D341Med (cell line): ENCODE data around the gene C16orf96.

Source experiments
- DNase-seq: peaks from one replicate; pipeline ENCODE4 v3.0.0; 2012; ENCODE audit warnings: low spot score

Gene C16orf96

DNA sequence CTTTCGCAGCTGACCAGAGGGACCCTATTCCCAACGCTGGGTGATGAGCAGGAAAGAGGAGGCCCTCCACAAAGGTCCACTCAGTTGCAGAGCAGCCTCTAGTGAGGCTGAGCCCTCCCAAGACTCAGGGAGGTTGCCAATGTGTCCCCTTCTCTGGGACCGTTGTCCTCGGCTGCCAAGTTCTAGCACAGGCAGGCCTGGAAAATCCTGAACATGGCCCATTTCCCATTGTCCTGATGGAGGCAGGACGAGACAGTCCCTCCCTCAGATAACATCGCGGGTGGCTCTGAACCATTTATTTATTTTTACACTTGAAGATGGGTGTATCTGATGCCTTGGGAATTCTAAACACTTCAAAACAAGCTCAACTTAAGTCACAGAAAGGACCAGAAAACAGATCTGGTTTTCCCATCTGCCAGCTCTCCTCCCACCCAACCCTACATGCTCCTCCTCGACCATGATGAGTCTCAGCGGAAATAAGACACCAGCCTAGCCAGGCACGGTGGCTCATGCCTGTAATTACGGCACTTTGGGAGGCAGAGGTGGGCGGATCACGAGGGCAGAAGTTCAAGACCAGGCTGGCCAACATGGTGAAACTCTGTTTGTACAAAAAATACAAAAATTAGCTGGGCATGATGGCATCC is 30.4 kb upstream of the C16orf96 start:
- no peak for DNase-seq

DNA sequence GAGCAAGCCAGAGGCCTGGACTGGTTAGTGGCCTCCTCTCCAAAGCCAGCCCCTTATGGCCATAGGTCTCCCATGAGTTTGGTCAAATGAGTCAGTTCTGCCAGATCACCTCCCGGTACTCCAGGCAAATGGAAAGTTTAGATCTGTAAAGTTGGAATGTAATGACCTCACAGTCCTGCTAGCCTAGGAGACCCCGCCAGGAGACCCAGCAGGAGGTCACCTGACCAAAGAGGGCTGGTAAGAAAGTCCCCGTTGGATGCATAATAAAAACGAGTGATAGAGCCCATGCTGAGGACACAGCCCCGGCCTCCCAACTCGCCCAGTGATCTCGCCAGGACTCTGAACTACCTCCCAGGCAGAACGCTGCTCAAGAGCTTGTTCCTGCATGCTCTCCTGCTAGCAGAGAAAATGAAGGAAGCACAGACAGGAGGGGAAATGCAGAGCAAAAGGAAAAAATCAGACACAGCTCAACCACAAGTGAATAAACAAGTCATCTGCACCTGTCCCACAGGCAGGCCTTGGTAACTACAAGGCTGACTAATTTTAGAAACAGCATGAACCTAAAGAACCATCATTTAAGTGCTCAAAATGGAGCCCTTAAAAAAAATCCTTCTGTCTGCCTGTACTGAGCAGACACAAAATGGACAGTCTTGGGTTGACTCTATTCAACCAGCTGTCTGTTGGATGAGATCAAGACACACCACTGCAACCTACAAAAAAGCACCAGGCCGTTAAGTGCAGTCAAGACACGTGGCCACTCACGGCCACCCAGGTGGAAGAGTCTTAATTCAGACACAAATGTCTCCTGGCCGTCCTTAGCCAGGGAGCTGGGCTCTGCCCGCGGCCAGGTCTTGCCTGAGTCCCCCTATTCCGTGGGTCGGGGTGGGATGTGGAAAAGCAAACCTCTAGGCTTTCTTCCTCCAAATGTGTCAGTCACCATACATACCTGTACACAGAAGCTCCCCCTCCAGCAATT is 26.8 kb upstream of the C16orf96 start:
- DNase-seq, result no peak

DNA sequence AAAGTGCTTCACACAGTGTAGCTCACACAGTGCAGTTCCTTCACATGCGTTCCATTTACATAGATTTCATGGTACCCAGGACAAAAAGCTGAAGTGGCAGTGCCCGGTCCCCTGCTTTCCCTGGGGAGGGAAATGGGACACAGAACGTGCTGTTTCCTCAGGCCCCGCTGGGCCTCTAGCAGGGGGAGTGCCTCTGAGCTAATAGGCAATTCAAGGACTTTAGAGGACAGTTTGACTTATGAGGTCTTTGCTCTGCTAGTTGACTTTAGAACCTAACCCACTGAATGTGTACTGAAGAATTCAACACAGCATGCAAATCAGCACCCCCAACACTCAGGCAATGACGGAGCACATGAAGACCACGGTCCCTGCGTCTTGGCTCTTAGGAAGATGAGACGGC is 24.3 kb upstream of the C16orf96 start:
- no peak for DNase-seq

DNA sequence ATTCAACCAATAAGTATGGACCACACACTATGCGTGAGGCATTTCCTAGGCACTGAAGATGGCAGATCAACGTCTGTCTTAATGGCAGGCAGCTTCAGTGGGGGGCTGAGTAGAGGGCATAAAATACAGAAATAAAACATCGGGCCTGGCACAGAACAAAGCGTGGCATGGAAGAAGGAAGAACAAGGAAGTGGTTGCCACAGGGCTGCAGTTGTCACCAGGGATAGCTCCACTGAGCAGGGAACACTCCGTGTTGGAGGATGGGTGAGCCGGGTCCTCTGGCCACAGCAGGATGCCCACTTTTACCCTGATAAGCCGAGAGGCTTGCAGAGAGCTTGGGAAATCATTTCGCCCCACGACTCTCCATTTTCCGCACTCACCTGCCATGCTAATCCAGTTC is 23.9 kb upstream of the C16orf96 start:
- no peak for DNase-seq

DNA sequence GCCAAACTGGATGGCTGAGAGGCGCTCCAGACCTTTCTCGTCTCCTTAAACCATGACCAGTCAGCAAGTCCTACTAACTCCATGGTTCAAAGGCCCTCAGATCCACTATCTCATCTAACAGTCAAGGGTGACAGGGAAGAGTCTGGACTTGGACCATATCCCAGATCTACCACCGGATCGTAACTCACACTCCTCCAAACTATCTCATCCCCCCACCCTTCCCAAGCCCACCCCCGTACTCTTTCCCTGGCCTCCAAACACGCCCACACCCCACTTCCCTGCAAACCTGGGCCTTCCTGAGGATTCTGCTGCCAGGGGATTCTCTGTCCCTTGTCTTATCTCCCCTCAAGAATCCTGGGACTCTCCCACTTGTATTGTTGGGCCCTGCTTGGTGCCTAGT is 22.6 kb upstream of the C16orf96 start:
- DNase-seq, result no peak

DNA sequence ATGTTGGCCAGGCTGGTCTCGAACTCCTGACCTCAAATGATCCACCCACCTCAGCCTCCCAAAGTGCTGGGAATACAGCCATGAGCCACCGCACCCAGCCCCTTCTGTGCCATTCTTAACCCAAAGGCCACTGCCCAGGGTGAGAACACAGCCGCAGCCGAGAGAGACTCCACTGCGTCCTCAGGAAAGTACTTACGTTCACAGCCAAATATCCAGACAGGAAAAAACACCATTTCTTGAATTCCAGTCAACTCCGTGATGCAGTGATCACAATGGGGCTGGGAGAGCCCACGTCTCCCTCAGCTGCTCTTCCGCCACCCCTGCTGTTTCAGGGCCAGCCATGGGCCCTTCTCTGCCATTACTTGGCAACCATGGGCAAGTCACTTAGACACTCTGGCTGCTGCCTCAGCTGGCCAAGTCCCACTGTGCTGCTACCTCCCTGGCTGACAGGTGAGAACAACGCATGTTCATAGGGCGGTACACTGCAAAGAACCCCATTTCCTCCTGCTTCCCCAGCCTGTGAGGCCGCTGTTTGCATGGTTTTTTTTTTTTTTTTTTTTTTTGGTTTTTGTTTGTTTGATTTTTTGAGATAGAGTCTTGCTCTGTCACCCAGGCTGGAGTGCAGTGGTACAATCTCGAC is 21.9 kb upstream of the C16orf96 start:
- no peak for DNase-seq

DNA sequence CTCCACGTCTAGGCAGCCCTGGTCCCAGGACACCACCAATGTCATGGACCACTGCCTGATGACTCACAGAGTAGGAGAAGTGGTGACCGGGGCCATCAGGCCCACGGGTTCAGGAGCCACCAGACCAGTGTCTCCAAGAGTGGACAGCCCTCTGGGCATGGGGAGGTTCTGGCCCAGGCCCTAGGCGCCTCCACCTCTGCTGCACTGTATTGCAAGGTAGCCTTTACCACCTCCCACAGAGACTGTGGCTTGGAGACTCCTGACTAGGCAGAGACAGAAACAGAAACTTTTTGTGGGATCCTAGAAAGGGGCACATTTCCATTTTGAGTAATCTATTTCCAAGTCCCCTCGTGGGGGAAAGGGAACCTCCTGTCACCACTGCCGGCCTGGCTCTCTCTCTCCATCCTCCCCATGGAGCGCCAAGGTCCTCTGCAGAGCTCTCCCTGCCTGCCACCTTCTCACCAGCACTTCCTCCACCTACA is 20.5 kb upstream of the C16orf96 start:
- no peak for DNase-seq

DNA sequence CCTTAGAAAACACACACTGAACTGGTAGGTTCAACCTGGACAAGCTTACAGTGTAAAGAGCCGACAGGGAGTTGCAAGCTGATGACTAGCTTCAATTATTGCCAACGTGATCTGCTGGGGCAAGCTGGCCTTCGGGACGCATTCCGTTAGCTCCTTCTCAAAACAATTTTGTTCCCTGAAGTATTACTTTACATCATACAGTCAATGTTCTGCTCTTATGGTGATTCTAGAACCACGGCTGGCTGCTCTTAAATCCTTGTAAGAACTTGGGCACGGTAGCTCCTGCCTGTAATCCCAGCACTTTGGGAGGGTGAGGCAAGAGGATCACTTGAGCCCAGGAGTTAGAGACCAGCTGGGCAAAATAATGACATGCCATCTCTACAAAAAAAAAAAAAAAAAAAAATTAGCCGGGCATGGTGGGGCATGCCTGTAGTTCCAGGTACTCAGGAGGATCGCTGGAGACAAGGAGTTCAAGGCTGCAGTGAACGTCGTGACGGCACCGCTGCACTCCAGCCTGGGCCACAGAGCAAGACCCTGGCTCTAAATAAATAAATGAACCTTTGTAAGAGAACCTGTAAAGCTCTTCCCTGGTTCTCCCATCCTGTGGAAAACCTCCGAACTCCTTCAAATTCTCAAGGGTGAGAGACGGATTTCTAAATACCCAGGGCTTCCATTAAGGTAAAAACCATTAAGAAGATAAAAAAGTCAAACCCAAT is 19.6 kb upstream of the C16orf96 start:
- DNase-seq, result no peak

DNA sequence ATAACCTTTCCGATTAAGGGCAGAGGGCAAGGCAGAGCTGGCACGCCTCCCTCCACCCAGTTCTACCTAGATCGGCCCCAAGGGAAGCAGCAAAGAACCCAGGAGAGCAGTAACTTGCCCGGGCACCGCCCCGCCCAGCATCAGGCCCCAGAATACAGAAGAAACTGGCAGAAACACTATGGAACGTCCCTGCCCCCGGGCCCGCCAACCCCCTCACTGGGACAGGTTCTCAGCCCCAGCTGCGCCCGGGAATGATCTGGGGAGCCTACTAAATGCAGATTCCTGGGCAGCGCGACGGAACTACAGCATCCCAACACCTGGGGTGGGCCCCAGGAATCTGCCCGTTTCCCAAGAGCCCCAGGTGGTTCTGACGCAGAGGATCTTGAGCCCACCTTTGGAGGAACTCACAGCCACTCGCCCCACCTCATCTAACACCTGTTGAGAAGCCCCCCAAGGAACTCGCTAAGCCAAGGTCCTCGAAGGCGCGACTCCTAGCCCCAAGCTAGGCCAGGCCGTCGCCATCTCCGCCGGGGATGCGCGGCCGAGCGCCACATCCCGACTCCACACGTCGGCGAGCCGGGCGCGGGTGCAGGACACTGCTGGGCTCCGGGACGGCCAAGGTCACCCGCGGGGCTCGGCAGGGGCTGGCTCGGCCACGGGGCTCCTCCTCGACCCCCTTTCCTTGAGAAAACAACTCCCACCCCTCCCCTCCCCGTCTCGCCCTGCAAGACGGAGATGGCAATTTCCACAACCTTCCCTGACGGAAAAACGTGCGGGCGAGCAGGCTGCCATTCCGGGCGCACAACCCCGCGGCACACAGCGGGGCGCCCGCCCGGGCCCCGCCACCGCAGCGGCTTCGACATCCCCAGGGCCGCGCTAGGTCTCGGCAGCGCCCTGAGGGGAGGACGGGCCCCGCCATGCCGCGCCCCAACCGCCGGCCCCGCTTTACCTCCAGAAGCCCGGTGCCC is 18.5 kb upstream of the C16orf96 start:
- peak; percentile 47 for DNase-seq

DNA sequence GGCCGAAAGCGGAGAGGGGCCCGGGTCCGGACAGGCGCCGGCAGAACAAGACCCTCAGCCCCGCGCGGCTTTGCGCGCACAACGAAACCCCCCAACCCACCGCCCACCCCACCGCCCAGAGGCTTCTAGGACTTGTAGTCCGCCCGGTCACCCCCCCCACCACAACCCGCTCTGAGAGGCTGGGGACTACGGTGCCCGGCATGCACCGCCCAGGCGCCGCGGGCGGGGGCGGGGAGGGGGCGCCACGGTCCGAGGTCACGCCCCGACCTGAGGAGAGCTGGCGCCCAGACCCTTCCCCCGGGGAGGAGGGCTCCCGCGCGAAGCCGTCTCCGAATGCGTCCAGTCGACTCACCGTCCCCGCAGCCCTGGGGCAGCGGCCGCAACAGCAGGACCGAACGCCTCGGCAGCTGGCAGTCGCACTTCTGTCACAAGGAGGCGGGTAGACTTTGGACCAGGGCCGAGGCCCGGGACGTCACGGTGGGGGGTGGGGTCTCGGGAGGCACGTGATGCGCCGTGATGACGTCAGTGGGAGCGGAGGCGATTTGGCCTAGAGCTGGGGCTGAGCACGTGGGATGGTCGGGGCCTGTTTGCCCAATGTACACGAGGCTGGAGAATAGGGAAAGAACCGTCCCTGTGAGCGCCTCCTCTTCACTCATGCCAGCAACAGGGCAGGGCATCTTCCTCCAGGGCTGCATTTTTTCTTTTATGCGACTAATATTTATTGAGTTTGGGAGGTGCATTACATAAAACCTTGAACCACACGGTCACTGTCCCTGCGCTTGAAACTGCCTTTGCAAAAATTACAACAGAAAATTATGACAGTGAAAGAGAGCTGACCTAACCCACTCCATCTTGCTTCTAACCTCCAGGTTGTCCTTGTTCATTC is 17.5 kb upstream of the C16orf96 start, which contains the start of gene CDIP1:
CDIP1 (minus strand) TSS at position 424 of the 886 bp plus-strand sequence. CDS start 24,643 bp downstream, outside the sequence.
- peak; percentile 94 for DNase-seq

DNA sequence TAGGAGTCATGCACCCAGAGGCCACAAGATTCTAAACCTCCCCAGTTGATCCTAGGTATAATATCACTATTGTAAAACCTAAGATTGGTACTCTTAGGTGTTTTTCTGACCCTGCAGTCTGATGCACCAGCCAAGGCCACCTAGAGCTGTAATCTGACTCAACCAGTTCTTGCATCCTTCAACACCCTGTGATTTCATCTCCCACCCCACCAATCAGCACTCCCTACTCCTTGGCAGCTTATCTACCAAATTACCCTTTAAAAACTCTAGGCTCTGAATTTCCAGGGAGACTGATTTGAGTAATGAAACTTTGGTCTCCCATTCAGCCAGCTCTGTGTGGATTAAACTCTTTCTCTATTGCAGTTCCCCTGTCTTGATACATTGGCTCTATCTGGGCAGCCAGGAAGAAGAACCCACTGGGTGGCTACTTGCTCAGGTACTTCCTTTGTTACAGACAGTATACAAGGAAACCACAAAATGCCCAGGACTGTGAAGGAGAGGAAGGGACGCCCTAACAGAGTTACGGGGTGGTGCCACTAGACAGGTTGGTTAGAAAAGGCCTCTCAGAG is 16.3 kb upstream of the C16orf96 start:
- no peak for DNase-seq

DNA sequence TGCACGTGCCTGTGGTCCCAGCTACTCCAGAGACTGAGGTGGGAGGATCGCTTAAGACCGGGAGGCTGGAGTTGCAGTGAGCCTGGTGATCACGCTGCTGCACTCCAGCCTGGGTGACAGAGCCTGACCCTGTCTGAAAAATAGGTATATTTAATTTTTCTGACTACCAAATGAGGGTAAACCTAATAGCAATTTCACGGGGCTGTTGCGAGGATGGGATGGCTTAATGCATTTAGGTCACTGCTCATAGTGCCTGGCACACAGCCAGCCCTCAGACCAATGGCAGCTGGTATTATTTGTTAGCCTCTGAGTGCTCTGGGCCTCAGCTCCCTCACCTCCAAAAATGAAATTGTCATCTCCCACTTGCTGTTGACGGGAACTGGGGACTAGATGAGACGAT is 11.7 kb upstream of the C16orf96 start:
- no peak for DNase-seq

DNA sequence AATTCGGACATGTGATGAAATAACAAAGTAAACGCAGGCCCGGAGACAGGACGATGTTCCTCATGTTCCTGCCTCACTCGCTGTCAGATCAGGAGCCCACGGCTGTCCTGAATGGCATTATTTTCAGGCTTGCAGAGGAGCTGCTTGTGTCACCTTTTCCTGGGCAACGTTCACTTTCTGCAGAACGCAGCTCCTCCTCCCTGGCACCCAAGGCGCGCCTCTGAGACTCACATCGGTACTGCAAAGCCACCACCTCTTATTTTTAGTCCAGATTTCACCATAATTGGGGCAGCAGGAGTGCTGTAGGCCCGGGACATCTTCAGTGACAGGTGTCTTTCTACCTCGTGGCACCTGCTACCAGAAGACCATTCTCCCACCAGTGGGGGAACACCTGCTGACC is 8.0 kb upstream of the C16orf96 start:
- DNase-seq, result no peak

DNA sequence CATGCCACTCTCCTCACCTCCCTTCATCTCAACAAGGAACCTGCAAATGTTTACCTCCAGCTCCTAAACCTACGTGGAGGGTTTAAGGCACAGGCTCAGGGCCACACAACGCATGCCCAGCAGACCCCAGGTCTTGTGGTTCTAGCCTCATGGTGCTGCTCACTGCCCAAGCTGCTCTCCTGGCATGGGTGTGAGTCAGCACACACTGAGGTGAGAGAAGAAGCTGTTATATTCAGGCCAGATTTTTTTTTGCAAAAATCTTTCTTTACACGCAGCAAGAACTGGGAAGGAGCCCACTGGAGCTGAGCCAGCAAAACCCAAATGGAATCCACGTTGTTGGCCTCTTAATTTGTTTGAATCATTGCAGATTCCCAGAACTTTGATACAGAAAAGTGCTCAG is 5.5 kb upstream of the C16orf96 start:
- DNase-seq, result no peak

DNA sequence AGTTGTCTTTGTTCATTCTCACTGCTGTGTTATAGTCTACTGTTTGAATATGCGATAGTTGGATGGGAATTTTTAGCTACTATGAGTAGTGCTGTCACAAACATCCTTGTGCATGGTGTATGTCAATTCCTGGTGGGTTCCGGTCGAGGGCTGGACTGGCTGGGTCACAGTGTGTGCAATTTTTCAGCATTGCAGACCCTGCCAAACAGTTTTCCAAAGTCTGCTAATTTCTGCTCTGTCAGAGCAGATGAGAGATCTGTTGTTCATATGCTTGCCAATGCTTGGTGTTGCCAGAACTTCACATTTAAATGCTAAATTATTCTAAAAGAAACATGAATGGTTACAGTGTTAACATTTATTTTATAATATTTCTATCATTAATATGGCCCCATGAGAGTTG is 3.6 kb upstream of the C16orf96 start:
- DNase-seq, result no peak

DNA sequence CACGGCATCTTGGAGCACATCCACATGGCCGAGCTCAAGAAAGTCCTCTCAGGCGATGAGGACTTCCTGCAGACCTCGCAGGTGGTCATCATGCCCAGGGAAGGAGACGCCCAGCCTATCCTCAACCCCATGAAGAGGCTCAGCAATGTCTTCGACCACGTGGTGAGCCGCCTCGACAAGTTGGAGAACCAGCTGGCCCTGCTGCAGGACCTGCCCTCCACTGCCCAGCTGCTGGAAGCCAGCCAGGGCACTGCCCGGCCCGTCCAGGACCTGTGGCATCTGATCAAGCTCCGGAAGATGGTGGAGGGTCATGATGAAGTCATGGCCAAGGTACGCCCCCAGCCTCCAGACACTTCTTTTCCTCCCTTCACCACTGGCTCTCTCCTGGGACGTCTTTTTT is 440 bp downstream of the C16orf96 start:
- DNase-seq, result no peak

DNA sequence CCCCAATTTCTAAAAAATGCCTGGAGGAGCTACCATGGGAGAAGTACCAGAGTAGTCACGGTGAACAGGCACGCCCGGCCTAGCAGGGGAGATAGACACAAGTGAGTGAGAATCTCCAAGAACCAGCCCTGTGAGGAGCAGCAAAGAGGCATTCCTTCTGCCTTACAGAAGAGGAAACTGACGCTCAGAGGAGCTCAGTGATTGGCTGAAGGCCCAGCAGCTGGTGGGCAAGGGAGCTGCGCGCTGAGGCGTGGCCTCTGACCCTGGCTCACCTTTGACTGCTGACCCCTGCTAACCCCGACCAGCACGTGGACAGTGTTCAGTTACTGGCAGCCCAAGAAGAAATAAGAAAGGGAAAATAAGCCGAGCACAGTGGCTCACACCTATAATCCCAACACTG is 1.8 kb downstream of the C16orf96 start:
- no peak for DNase-seq

DNA sequence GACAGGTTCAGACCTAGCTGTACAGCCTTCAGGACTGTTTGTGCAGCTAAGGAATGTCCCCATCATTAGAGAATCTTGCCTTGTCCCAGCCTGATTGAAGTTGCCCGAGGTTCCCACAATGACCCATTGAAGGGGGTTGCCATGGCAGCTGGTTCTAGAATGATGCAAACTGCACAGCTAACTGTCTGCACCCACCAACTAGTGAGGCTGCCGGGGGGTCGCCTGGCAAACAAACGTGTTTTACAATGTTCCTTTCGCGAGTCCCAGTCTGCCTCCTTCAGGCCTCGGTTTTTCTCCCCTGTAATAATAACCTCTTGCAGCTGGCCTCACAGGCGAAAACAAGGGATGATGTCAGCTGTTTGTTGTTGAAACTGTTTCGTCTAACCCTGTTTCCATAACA is 5.5 kb downstream of the C16orf96 start:
- DNase-seq, result no peak

DNA sequence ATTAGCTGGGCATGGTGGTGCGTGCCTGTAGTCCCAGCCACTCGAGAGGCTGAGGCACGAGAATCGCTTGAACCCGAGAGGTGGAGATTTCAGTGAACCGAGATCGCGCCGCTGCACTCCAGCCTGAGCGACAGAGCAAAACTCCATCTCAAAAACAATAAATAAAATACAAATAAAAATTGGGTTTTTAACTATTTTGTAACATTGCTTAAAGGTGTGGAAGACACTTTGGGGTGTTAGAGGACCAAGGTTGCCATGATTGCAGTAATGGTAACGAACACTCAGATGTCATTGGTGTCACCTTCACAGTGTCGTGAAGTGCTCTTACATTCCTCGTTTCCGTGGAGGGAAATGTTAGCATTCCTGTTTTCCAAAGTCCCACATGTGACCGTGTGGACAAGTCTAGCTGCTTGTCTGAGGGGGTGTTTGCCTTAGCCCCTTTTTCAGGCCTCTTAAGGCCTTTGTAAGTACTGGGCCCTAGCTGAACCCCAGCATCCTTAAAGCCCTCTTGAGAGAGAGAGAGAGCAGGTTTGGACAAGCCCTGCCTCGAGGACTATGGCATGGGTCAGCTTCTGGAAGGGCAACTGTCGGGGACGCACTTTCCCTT is 8.6 kb downstream of the C16orf96 start:
- DNase-seq, result no peak
